Right atrium auricular region (tissue), 2 donors: ENCODE measurements around the gene SIGMAR1. TPM values are rescaled to one million over a fixed set of nuclear protein-coding genes. Genes with fewer than 3 reads are reported as not detected.

Source experiments
- DNase-seq: peaks from one replicate; pipeline ENCODE4 v3.0.0-alpha.2; 2019; ENCODE audit warnings: low spot score
- H3K27ac ChIP-seq, 2 donors: fragments of 200-600 bp; sonication (generic); 1 replicate in 1 of 2; 2 replicates in 1 of 2; pipeline ENCODE4 v1.5.1; 2016 to 2019
- H3K27me3 ChIP-seq, 2 donors: fragments of 200-600 bp; sonication (generic); one replicate each; pipeline versions ENCODE4 v1.5.1 to v1.6.0; 2017 to 2019
- H3K36me3 ChIP-seq: fragments of 200-600 bp; sonication (generic); one replicate; pipeline ENCODE4 v1.5.1; 2016
- H3K4me1 ChIP-seq, 2 donors: fragments of 200-600 bp; sonication (generic); one replicate each; pipeline versions ENCODE4 v1.5.1 to v1.6.0; 2017 to 2019
- H3K4me3 ChIP-seq, 2 donors: fragments of 200-600 bp; sonication (generic); 1 replicate in 1 of 2; 2 replicates in 1 of 2; pipeline ENCODE4 v1.5.1; 2017 to 2019; ENCODE audit warnings: mild to moderate bottlenecking in 1 of 2, moderate library complexity in 1 of 2
- H3K9me3 ChIP-seq, 2 donors: fragments of 200-600 bp; sonication (generic); one replicate each; pipeline ENCODE4 v1.5.1; 2019
- total RNA-seq, 2 donors: library from RNA; depleted of rRNA; stranded (reverse); fragments of >200 nt; gene quantifications; one replicate each; pipeline ENCODE4 v1.1.0, GENCODE V29; 2016
- TF ChIP-seq, protein P1 (sequence below), 2 donors: fragments of 200-600 bp; sonication (generic); IDR thresholded peaks; one replicate each; pipeline ENCODE4 v1.5.1; 2019; ENCODE audit warnings: antibody characterized with exemption in 2 of 2

Gene SIGMAR1
- total RNA-seq, 2 donors from 2014 or later, result 52.2 to 70.7 TPM

DNA sequence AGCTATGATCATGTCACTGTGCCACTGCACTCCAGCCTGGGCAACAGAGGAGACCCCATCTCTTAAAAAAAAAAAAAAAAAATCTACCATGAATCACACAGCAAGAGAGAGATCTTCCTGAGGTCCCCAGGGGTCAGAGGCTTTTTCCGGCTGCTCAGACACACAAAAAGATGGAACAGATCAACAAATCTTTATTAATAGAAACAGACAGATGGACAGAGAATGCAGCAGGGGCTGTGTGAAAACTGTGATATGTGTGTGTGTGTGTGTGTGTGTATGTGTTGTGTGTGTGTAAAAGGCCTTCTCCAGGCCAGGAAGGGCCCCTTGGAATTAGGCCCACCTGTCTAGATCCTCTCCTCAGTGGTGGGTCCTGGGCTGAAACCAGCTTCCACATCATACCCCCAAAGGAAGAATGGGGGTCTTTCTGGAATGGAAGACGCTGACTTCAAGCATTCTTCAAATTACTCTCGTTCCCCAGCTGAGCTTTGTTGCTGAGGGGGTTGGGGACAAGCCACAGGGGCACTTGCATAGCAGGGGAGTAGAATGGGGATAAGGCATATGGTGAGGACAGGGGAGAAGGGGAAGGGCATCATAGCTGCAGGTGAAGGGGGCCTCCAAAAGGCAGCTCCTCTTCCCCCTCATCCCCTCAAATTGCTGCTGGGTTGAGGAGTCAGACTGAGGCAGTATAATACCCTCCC lies 2.9 kb downstream of the SIGMAR1 start:
- Histone ChIP-seq H3K4me1 (peaks cover 0 to 19% of the 10 kb centered on the region in 2 donors), H3K27ac (no peak overlapping the region), H3K9me3 (no peaks in the 10 kb centered on the region), H3K36me3 (peaks cover 7% of the 10 kb centered on the region), H3K27me3 (no peaks in the 10 kb centered on the region), H3K4me3 (no peak overlapping the region)
- TF ChIP-seq, protein P1, sequence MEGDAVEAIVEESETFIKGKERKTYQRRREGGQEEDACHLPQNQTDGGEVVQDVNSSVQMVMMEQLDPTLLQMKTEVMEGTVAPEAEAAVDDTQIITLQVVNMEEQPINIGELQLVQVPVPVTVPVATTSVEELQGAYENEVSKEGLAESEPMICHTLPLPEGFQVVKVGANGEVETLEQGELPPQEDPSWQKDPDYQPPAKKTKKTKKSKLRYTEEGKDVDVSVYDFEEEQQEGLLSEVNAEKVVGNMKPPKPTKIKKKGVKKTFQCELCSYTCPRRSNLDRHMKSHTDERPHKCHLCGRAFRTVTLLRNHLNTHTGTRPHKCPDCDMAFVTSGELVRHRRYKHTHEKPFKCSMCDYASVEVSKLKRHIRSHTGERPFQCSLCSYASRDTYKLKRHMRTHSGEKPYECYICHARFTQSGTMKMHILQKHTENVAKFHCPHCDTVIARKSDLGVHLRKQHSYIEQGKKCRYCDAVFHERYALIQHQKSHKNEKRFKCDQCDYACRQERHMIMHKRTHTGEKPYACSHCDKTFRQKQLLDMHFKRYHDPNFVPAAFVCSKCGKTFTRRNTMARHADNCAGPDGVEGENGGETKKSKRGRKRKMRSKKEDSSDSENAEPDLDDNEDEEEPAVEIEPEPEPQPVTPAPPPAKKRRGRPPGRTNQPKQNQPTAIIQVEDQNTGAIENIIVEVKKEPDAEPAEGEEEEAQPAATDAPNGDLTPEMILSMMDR (IDR thresholded peaks at IDR 0.05), result no peak
- DNase-seq, result no peak

DNA sequence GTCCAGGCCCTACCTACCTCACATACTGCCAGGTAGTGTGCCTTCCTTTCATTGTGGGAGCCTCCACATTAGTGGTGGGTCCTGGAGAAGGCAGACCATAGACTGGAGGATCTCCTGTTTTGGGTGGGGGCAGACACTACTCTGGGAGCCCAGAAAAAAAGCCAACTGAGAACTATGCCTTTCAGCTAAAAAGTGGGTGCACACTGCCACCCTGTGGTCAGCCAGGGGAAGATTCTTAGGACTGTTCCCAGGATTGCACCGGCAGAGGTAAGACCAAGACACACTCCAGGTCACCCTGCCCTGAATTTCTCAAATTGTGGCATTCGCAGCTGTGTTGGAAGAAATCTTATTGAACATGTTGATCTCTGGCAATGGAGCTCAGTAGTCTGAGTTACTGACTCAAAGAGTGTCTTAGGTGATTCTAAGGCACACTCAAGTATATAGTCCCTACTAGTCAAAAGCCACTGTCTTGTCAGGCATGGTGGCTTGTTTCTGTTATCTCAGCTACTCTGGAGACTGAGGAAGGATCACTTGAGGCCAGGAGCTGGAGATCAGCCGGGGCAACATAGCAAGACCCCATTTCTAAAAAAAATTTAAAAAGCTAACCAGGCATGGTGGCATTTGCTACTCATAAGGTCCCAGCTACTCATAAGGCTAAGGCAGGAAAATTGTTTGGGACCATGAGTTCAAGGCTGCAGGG lies 3.6 kb downstream of the SIGMAR1 start:
- H3K9me3 ChIP-seq, result no peaks in the 10 kb centered on the region
- H3K27me3 ChIP-seq, result no peaks in the 10 kb centered on the region
- H3K36me3 ChIP-seq, result peaks cover 7% of the 10 kb centered on the region
- H3K4me3 ChIP-seq, result no peak overlapping the region
- no peak overlapping the region for H3K27ac ChIP-seq
- DNase-seq, result peak; percentile 77
- H3K4me1 ChIP-seq, result peaks cover 0 to 23% of the 10 kb centered on the region in 2 donors
- TF ChIP-seq, protein P1 (IDR thresholded peaks at IDR 0.05), result peak; percentile 70 to 87

DNA sequence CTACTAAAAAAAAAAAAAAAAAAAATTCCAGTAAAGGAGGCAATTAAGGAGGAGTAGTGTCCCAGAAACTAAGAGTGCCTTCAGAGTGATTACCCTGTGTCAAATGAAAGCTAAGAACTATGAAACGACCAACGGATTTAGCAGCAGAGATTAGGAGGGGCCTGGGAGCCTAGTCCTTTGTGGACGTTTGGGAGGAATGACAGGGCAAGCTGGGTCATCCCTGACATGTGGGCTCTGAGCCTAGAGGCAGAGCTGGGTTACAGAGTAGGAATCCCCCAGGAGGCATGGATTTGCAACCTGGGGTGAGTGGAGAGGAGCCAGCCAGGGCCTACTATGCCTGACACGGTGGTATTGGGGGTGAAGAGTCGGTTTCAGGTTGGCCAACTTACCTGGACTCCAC lies 4.4 kb downstream of the SIGMAR1 start:
- TF ChIP-seq, protein P1 (IDR thresholded peaks at IDR 0.05), result no peak
- DNase-seq, result no peak
- peaks cover 0 to 24% of the 10 kb centered on the region in 2 donors for H3K4me1 ChIP-seq

DNA sequence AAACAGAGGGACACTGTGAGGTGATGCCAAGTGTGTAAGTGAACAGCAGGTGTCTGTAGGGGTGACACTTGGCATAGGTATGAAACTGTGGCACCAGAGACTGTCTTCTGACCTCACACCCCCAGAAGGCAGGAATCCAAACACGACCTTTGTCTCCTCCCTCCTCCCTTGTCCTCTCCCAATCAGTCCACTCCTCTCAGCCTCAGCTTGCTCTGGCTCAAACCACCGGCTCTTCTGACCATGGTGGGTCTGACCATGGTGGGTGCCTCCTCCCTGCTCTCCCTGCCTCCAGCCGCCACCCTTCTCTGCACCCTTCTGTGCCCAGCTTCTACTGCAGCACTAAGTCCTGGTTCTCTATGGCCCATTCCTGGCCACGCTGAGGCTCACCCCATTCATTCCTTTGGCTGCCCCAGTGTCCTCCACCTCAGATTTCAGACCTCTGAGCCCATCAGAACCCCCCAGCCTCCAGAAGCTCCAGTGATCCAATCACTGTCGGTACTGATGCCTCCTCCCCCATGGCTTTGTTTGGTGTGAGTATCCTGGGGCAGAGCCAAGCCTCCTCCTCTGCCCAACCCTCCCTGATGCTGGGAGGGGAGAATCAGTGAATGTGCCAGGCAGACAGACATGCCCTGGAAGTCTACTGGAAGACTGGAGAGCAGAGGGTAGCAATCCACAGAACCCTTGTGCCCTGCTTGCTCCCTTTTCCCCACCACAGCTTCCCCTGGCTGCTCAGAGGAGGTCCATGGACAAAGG lies 7.0 kb downstream of the SIGMAR1 start:
- Histone ChIP-seq H3K27ac (no peak overlapping the region), H3K36me3 (peaks cover 6% of the 10 kb centered on the region), H3K9me3 (no peaks in the 10 kb centered on the region), H3K4me1 (peaks cover 0 to 10% of the 10 kb centered on the region in 2 donors), H3K4me3 (no peak overlapping the region), H3K27me3 (peaks cover 9 to 15% of the 10 kb centered on the region in 2 donors)
- TF ChIP-seq, protein P1 (IDR thresholded peaks at IDR 0.05), result no peak
- no peak for DNase-seq

More for the DNA sequence above, 4.4 kb downstream of the SIGMAR1 start:
- H3K4me3 ChIP-seq, result no peak overlapping the region
- H3K27me3 ChIP-seq, result peaks cover under 1 to 1% of the 10 kb centered on the region in 2 donors
- H3K36me3 ChIP-seq, result peaks cover 7% of the 10 kb centered on the region
- no peak overlapping the region for H3K27ac ChIP-seq
- H3K9me3 ChIP-seq, result no peaks in the 10 kb centered on the region

DNA sequence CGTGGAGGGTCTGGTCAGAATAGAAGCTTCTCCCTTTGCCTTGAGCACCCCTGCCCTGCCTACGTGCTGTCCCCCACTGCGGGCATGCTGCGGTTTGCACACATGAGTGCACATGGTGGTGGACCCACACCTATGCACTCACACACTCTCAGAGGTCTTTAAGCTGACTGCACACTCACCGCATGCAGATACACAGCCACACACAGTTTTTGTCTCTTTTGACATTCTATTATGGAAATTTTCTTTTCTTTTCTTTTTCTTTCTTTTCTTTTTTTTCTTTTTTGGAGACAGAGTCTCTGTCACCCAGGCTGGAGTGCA lies 8.1 kb downstream of the SIGMAR1 start:
- H3K27ac ChIP-seq, result no peak overlapping the region
- H3K4me3 ChIP-seq, result peak overlapping the region in 1 of 2 donors; percentile 49
- no peak for DNase-seq
- H3K4me1 ChIP-seq, result peaks cover 0 to 15% of the 10 kb centered on the region in 2 donors
- TF ChIP-seq, protein P1 (IDR thresholded peaks at IDR 0.05), result no peak
- no peaks in the 10 kb centered on the region for H3K36me3 ChIP-seq
- no peaks in the 10 kb centered on the region for H3K9me3 ChIP-seq
- H3K27me3 ChIP-seq, result peaks cover 9 to 26% of the 10 kb centered on the region in 2 donors
